Heart left ventricle (tissue), 13 donors: ENCODE measurements around the gene SSR4.

Source experiments
- CTCF ChIP-seq, 12 donors: fragments of 200-600 bp; sonication (generic) in 4 of 12; IDR thresholded peaks; one replicate each; pipeline versions ENCODE4 v1.5.0 to v1.8.0; 2018 to 2022; ENCODE audit warnings: antibody characterized with exemption in 12 of 12, mild to moderate bottlenecking in 5 of 12
- POLR2A ChIP-seq, 2 donors: fragments of 450-650 bp; IDR thresholded peaks; one replicate each; pipeline ENCODE4 v1.6.1; 2017; ENCODE audit warnings: antibody characterized with exemption in 2 of 2, mild to moderate bottlenecking in 2 of 2, moderate library complexity in 2 of 2
- donor health status: ischemic (EF 13 %, LVEDD 7.1; RV severe dilation, severe dysfunction).
- donor health status: DM: no; HTN: yes; CAD: no.
- donor health status: DM: no; HTN: no; CAD: no.
- donor health status: ischemic (EF 25% LVEDD 6.9; RV normal size, moderate dysfunction).
- donor health status: ischemic (EF 25% LVEDD 5.7; RV mildly dilated, moderate dysfunction).
- donor health status: ischemic (EF 35%, LVEDD 5.7; RV mildly dilated, moderate dysfunction).
- donor health status: nonischemic (EF 11% LVEDD 7.7; RV severe dilation, severe dysfunction).
- donor health status: DM: yes; HTN: yes; CAD: no.
- donor health status: PGD.
- donor health status: ischemic (EF 29% LVEDD 5.4; RV normal size, mild dysfunction).
- donor health status: nonischemic (EF 23%, LVEDD 6.1; RV moderate dilation, normal function).

GRCh38 chrX:153768311-153769157 lies 25.9 kb upstream of the SSR4 start:
- TF ChIP-seq POLR2A (IDR thresholded peaks at IDR 0.05) = no peak
- TF ChIP-seq CTCF (IDR thresholded peaks at IDR 0.05) = no peak
